A375 (cell line): ENCODE results near the gene ZNF823. TPM values are rescaled to one million over a fixed set of nuclear protein-coding genes. Genes with fewer than 3 reads are reported as not detected.

Experiments used
- small RNA-seq: library from RNA; depleted of rRNA; stranded (forward); fragments of <200 nt; gene quantifications from one replicate; pipeline ENCODE3, GENCODE V24; 2014
- total RNA-seq: library from RNA; depleted of rRNA; stranded (reverse); fragments of >200 nt; shearing (Covaris generic); gene quantifications from 2 replicates; pipeline ENCODE4 v1.2.3, GENCODE V29; 2014; rRNA removed

ZNF823 gene
- total RNA-seq = 0.87 and 1.4 TPM in 2 replicates

DNA sequence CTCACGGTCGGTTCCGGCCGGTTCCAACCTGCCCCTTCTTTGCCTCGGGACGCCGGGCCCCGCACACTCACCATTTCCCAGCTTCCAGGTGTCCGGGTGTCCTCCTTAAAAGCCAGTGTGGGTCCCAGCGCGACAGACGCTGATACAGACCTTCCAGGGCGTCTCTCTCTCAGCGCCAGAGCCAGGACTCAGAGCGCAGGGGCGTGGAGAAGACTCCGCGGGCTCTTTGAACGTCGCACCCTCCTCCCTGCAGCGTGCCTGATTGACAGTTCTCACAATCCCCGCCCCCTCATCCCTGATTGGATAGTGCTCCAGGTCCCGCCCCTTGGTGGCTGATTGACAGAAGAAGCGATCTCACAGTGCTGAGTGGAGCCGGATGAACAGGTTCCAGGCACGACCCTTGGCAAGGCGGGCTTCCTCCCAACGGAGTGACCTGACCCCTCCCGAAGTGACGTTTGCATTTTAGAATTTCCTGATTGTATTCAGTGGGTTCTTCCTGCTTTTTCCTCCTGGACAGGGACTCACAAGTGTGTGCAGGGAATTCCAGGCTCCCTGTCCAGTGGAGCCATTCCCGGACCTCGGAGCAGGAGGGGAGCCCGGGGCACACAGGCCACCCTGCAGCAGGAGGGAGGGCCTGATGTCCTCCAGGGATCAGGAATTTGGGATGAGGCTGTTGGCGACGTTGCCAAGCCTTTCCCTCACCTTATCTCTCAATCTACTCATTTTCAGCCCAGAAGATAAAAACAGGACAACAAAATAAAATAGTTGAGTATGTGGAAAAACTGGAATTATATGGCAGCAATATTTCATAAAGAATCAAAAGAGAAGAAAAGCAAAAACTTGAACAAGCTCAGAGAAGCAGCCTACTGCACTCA lies at the start of gene ZNF823:
TSS of gene ZNF823 (minus strand) at position 201 of the 875 bp plus-strand sequence. CDS start at position 74, 127 bp downstream.

DNA sequence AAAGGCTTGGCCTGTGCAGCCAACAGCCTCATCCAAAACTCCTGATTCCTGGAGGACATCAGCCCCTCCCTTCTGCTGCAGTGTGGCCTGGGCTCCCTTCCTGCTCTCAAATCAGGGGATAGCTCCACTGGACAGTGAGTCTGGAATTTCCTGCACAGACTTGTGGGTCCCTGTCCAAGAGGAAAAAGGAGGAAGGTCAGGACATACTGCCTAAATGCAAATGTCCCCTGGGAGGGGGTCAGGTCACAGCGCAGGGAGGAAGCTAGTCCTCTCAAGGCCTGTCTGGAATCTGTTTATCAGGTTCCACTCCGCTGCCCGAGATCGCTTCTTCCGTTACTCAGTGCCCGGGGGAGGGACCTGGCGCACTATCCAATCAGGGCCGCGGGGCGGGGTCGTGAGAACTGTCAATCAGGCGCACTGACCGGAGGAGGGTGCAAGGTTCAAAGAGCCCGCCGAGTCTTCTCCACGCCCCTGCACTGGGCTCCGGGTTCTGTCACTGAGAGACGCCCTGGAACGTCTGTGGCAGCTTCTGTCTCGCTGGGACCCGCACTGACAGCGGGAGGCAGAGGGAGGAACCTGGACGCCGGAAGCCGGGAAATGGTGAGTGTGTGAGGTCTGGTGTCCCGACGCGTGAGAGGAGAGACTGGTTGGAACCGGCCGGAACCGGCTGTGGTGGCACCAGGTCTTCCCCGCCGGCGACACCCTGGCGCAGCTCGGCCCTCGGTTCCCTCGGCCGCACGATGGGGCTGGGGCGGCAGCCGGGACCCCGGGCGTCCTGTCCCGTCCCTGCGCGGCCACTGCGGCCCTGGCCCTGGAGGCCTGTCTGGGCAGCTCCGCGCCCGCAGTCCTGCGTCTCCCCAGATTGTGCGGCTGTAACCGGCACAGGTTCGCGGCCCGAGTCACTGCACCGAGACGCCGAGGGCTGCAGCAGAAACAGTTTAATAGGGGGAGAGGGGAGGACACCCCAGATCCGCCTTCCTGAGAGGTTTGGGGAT lies 28.1 kb upstream of the ZNF823 start, which contains the start of gene ZNF441:
TSS of gene ZNF441 (plus strand) at position 404 of the 995 bp plus-strand sequence. CDS start at position 598, 194 bp downstream.

Small RNAs within 50 kb of the gene (small RNA-seq; reads per million reads assigned to genes)
- not detected for gene ZNF833P

Other genes with a start within 250 kb of the ZNF823 start
- 10.6 and 14.3 TPM in 2 replicates for gene ZNF653, start 233.1 kb downstream of the ZNF823 start, total RNA-seq
- 95.5 and 112 TPM in 2 replicates for gene ECSIT, start 209.8 kb downstream of the ZNF823 start, total RNA-seq
- not detected in 2 replicates for gene CNN1, start 200.1 kb downstream of the ZNF823 start, total RNA-seq
- 96.8 and 100 TPM in 2 replicates for gene ELOF1, start 179.7 kb downstream of the ZNF823 start, total RNA-seq
- gene ACP5, start 161.3 kb downstream of the ZNF823 start, total RNA-seq = 10.3 and 14.0 TPM in 2 replicates
- 5.2 and 6.0 TPM in 2 replicates for gene ZNF627, start 141.5 kb downstream of the ZNF823 start, total RNA-seq
- 6.3 and 7.4 TPM in 2 replicates for gene ZNF441, start 28.1 kb upstream of the ZNF823 start, total RNA-seq
- gene ZNF491, start 59.6 kb upstream of the ZNF823 start, total RNA-seq = 0.38 and 0.82 TPM in 2 replicates
- gene ZNF440, start 75.3 kb upstream of the ZNF823 start, total RNA-seq = 8.4 and 12.0 TPM in 2 replicates
- 1.5 and 1.9 TPM in 2 replicates for gene ZNF439, start 109.8 kb upstream of the ZNF823 start, total RNA-seq
- gene ZNF69, start 148.8 kb upstream of the ZNF823 start, total RNA-seq = 6.0 and 6.7 TPM in 2 replicates
- 7.3 and 11.8 TPM in 2 replicates for gene ZNF700, start 186.2 kb upstream of the ZNF823 start, total RNA-seq
- gene ZNF763, start 226.1 kb upstream of the ZNF823 start, total RNA-seq = 0.19 and 0.42 TPM in 2 replicates